H9 (cell line): Measurements from ENCODE around the gene TTC27. TPM values are rescaled to one million over a fixed set of nuclear protein-coding genes. Genes with fewer than 3 reads are reported as not detected.

ENCODE experiments used
- DNase-seq: peaks from one replicate; pipeline ENCODE4 v3.0.0-alpha.2; 2017
- H2AFZ ChIP-seq: one replicate; pipeline ENCODE4 v1.6.1; 2013; ENCODE audit warnings: mild to moderate bottlenecking, low read length, control low read depth, moderate library complexity
- H2AK5ac ChIP-seq: 2 replicates; pipeline ENCODE4 v1.6.1; 2013; ENCODE audit warnings: low read length, control low read depth, mixed read lengths; ENCODE audit not compliant: insufficient read length
- H2BK120ac ChIP-seq: one replicate; pipeline ENCODE4 v1.6.1; 2013; ENCODE audit warnings: low read depth, mild to moderate bottlenecking, low read length, control low read depth, inconsistent platforms; ENCODE audit not compliant: poor library complexity, severe bottlenecking
- H2BK12ac ChIP-seq: 2 replicates; pipeline ENCODE4 v1.6.1; 2013; ENCODE audit warnings: low read length, control low read depth, mixed read lengths, low read depth; ENCODE audit not compliant: insufficient read length
- H2BK15ac ChIP-seq: 2 replicates; pipeline ENCODE4 v1.6.1; 2013; ENCODE audit warnings: low read depth, low read length, control low read depth
- H2BK20ac ChIP-seq: one replicate; pipeline ENCODE4 v1.6.1; 2013; ENCODE audit warnings: low read depth, mild to moderate bottlenecking, low read length, control low read depth, inconsistent platforms; ENCODE audit not compliant: poor library complexity, severe bottlenecking
- H2BK5ac ChIP-seq: 2 replicates; pipeline ENCODE4 v1.6.1; 2013; ENCODE audit warnings: low read length, control low read depth, mixed read lengths; ENCODE audit not compliant: insufficient read length
- H3K14ac ChIP-seq: 2 replicates; pipeline ENCODE4 v1.6.1; 2013; ENCODE audit warnings: low read length, control low read depth; ENCODE audit not compliant: insufficient read depth
- H3K18ac ChIP-seq: 2 replicates; pipeline ENCODE4 v1.6.1; 2013; ENCODE audit warnings: low read depth, mild to moderate bottlenecking, mixed read lengths, low read length, control low read depth; ENCODE audit not compliant: insufficient read length
- H3K23ac ChIP-seq: 2 replicates; pipeline ENCODE4 v1.6.1; 2013; ENCODE audit warnings: low read length, control low read depth, mixed read lengths, low read depth; ENCODE audit not compliant: insufficient read length
- H3K23me2 ChIP-seq: 2 replicates; pipeline ENCODE4 v1.6.1; 2013; ENCODE audit warnings: low read depth, mild to moderate bottlenecking, mixed read lengths, low read length, control low read depth; ENCODE audit not compliant: insufficient read length, poor library complexity, severe bottlenecking
- H3K27ac ChIP-seq: 2 replicates; pipeline ENCODE4 v1.5.1; 2013; ENCODE audit warnings: low read length, control low read depth, mixed read lengths, low read depth; ENCODE audit not compliant: insufficient read length
- H3K27me3 ChIP-seq: 2 replicates; pipeline ENCODE4 v1.6.1; 2013; ENCODE audit warnings: low read length, control low read depth, inconsistent platforms; ENCODE audit not compliant: insufficient read depth
- H3K4ac ChIP-seq: 2 replicates; pipeline ENCODE4 v1.6.1; 2013; ENCODE audit warnings: low read depth, mild to moderate bottlenecking, control low read depth, inconsistent platforms, low read length, moderate library complexity
- H3K4me1 ChIP-seq: 2 replicates; pipeline ENCODE4 v1.6.1; 2013; ENCODE audit warnings: low read length, control low read depth, inconsistent platforms; ENCODE audit not compliant: insufficient read depth
- H3K4me2 ChIP-seq: 2 replicates; pipeline ENCODE4 v1.6.1; 2013; ENCODE audit warnings: low read length, control low read depth, mixed read lengths; ENCODE audit not compliant: insufficient read length, insufficient read depth
- H3K56ac ChIP-seq: 2 replicates; pipeline ENCODE4 v1.6.1; 2013; ENCODE audit warnings: low read depth, mild to moderate bottlenecking, mixed read lengths, low read length, control low read depth; ENCODE audit not compliant: insufficient read length
- H3K79me1 ChIP-seq: 2 replicates; pipeline ENCODE4 v1.6.1; 2013; ENCODE audit warnings: low read depth, mild to moderate bottlenecking, moderate library complexity, low read length, control low read depth, inconsistent platforms; ENCODE audit not compliant: insufficient read depth, poor library complexity, severe bottlenecking
- H3K79me2 ChIP-seq: 2 replicates; pipeline ENCODE4 v1.6.1; 2013; ENCODE audit warnings: low read length, control low read depth, inconsistent platforms; ENCODE audit not compliant: insufficient read depth
- H3K9ac ChIP-seq: 2 replicates; pipeline ENCODE4 v1.6.1; 2013; ENCODE audit warnings: low read length, control low read depth, mixed read lengths; ENCODE audit not compliant: insufficient read length; ENCODE audit errors: extremely low read depth
- H3K9me3 ChIP-seq: one replicate; pipeline ENCODE4 v1.6.1; 2013; ENCODE audit warnings: low read depth, low read length, inconsistent platforms; ENCODE audit not compliant: control insufficient read depth
- H3T11ph ChIP-seq: one replicate; pipeline ENCODE4 v1.6.1; 2013; ENCODE audit warnings: mild to moderate bottlenecking, low read length, control low read depth, inconsistent platforms
- H4K20me1 ChIP-seq: one replicate; pipeline ENCODE4 v1.6.1; 2013; ENCODE audit not compliant: control insufficient read depth, insufficient read length, insufficient read depth
- H4K5ac ChIP-seq: 2 replicates; pipeline ENCODE4 v1.6.1; 2013; ENCODE audit warnings: low read depth, mild to moderate bottlenecking, mixed read lengths, low read length, control low read depth; ENCODE audit not compliant: insufficient read length
- H4K8ac ChIP-seq: replicated peaks from 2 replicates; pipeline ENCODE4 v1.6.1; 2013; ENCODE audit warnings: low read length, control low read depth, mixed read lengths, low read depth; ENCODE audit not compliant: insufficient read length
- H4K91ac ChIP-seq: 2 replicates; pipeline ENCODE4 v1.6.1; 2013; ENCODE audit warnings: low read depth, mild to moderate bottlenecking, moderate library complexity, mixed read lengths, low read length, control low read depth; ENCODE audit not compliant: insufficient read length
- H3K27ac Mint-ChIP-seq, 3 experiments: 2 replicates in 2 of 3; 3 replicates in 1 of 3; pipeline ENCODE4 v1.8.0; 2020 to 2021; ENCODE audit warnings: mixed read lengths in 3 of 3, mild to moderate bottlenecking in 1 of 3, moderate library complexity in 1 of 3
- H3K27me3 Mint-ChIP-seq: 2 replicates; pipeline ENCODE4 v1.8.0; 2021; ENCODE audit warnings: low read depth, mild to moderate bottlenecking, moderate library complexity, mixed read lengths
- H3K36me3 Mint-ChIP-seq, 3 experiments: 2 replicates in 2 of 3; 3 replicates in 1 of 3; pipeline ENCODE4 v1.8.0; 2020 to 2021; ENCODE audit warnings: low read depth in 3 of 3, mixed read lengths in 3 of 3; ENCODE audit not compliant: insufficient read depth in 1 of 3
- H3K4me1 Mint-ChIP-seq, 2 experiments: 2 replicates each; pipeline ENCODE4 v1.8.0; 2020; ENCODE audit warnings: mixed read lengths in 2 of 2
- H3K4me3 Mint-ChIP-seq, 2 experiments: 2 replicates in 1 of 2; 3 replicates in 1 of 2; pipeline ENCODE4 v1.8.0; 2020 to 2021; ENCODE audit warnings: mild to moderate bottlenecking in 2 of 2, mixed read lengths in 2 of 2, moderate library complexity in 1 of 2
- H3K9me3 Mint-ChIP-seq, 2 experiments: 2 replicates in 1 of 2; 3 replicates in 1 of 2; pipeline ENCODE4 v1.8.0; 2020; ENCODE audit warnings: mild to moderate bottlenecking in 2 of 2, mixed read lengths in 2 of 2, moderate library complexity in 1 of 2
- CTCF ChIP-seq: fragments of 200-600 bp; sonication (generic); conservative IDR thresholded peaks from 3 replicates; pipeline ENCODE4 v1.8.0; 2021; ENCODE audit warnings: antibody characterized with exemption, mild to moderate bottlenecking
- WGBS: extraction: QIAGEN DNeasy Blood & Tissue Kit; methylation state at CpG from one replicate; pipeline ENCODE4 v1.1.7; 2013; ENCODE audit warnings: missing lambda C conversion rate, low lambda C conversion rate, mixed read lengths; ENCODE audit not compliant: insufficient read length; ENCODE audit errors: extremely low coverage; 5-methylcytosine and 5-hydroxymethylcytosine counted together
- total RNA-seq: library from RNA; stranded (reverse); gene quantifications from 2 replicates; pipeline ENCODE4 v1.2.1, GENCODE V29; 2021

TTC27 gene
- total RNA-seq, 1 experiment from 2014 or later, result 26.0 TPM

GRCh38 chr2:32758232-32758631 is 130.4 kb downstream of the TTC27 start:
- no peaks in the 10 kb centered on the region for H4K20me1 ChIP-seq
- H3K27ac ChIP-seq, result no peak overlapping the region
- no peaks in the 10 kb centered on the region for H3K9me3 ChIP-seq
- Mint-ChIP-seq H3K36me3 (peaks cover 7 to 36% (median 21%) of the 10 kb centered on the region in 3 experiments), H3K9me3 (peaks cover 4 to 7% of the 10 kb centered on the region in 2 experiments; a peak in 3 of 5 replicates), H3K27me3 (no peaks in the 10 kb centered on the region), H3K4me3 (no peak overlapping the region), H3K27ac (no peak overlapping the region), H3K4me1 (peaks cover 0 to 5% of the 10 kb centered on the region in 2 experiments; a peak in 1 of 4 replicates)
- H3K23ac ChIP-seq, result no peak overlapping the region
- H3K4me2 ChIP-seq, result no peak overlapping the region
- H2BK20ac ChIP-seq, result no peak overlapping the region
- H3K56ac ChIP-seq, result no peak overlapping the region
- no peak overlapping the region for H3K4ac ChIP-seq
- H3K79me2 ChIP-seq, result no peaks in the 10 kb centered on the region
- H3K18ac ChIP-seq, result no peak overlapping the region
- H2AFZ ChIP-seq, result no peak overlapping the region
- no peaks in the 10 kb centered on the region for H3K79me1 ChIP-seq
- H2BK12ac ChIP-seq, result no peak overlapping the region
- no peak overlapping the region for H3K9ac ChIP-seq
- no peak overlapping the region for H3T11ph ChIP-seq
- H3K4me1 ChIP-seq, result no peaks in the 10 kb centered on the region
- TF ChIP-seq CTCF, result no peak
- no peak overlapping the region for H3K14ac ChIP-seq
- H4K91ac ChIP-seq, result no peak overlapping the region
- WGBS, result no CpG with 5 or more reads among the region's 11 CpGs
- H2AK5ac ChIP-seq, result no peak overlapping the region
- H3K23me2 ChIP-seq, result no peaks in the 10 kb centered on the region
- H2BK5ac ChIP-seq, result no peak overlapping the region
- no peak overlapping the region for H2BK15ac ChIP-seq
- H4K8ac ChIP-seq, result no peak overlapping the region
- DNase-seq, result no peak
- no peak overlapping the region for H2BK120ac ChIP-seq
- H4K5ac ChIP-seq, result no peak overlapping the region
- H3K27me3 ChIP-seq, result no peaks in the 10 kb centered on the region
